Gastrocnemius medialis (tissue), 4 donors: Measurements from ENCODE around the gene BCAP31. TPM values are rescaled to one million over a fixed set of nuclear protein-coding genes. Genes with fewer than 3 reads are reported as not detected.
"Not testable (repeated sequence)": the region's sequence is repeated elsewhere in the genome, so short reads cannot be mapped to it uniquely, and the experiment has no call there.

Experiments
- ATAC-seq, 2 donors: fragments of 150-250 bp; one replicate each; pipeline ENCODE4 v1.9.1; 2016
- DNase-seq, 2 donors: peaks; one replicate each; pipeline ENCODE4 v3.0.0-alpha.2; 2019
- H3K27ac ChIP-seq, 4 donors: fragments of 200-600 bp; sonication (generic); 1 replicate in 1 of 4; 2 replicates in 3 of 4; pipeline ENCODE4 v1.5.1; 2016 to 2018; ENCODE audit warnings: mild to moderate bottlenecking in 2 of 4, moderate library complexity in 1 of 4
- H3K27me3 ChIP-seq, 3 donors: fragments of 200-600 bp; sonication (generic) in 2 of 3; 1 replicate in 1 of 3; 2 replicates in 2 of 3; pipeline versions ENCODE4 v1.5.1 to v1.6.0; 2016 to 2019; ENCODE audit warnings: mild to moderate bottlenecking in 1 of 3, moderate library complexity in 1 of 3
- H3K36me3 ChIP-seq, 2 donors: fragments of 200-600 bp; sonication (generic) in 1 of 2; one replicate each; pipeline ENCODE4 v1.5.1; 2017 to 2018
- H3K4me1 ChIP-seq, 2 donors: fragments of 200-600 bp; sonication (generic) in 1 of 2; one replicate each; pipeline ENCODE4 v1.5.1; 2016 to 2017; ENCODE audit warnings: mild to moderate bottlenecking in 2 of 2
- H3K4me3 ChIP-seq, 4 donors: fragments of 200-600 bp; sonication (generic) in 3 of 4; 1 replicate in 1 of 4; 2 replicates in 3 of 4; pipeline ENCODE4 v1.5.1; 2016 to 2019; ENCODE audit warnings: mild to moderate bottlenecking in 2 of 4
- H3K9me3 ChIP-seq, 3 donors: fragments of 200-600 bp; sonication (generic) in 2 of 3; 1 replicate in 1 of 3; 2 replicates in 2 of 3; pipeline ENCODE4 v1.5.1; 2016 to 2019
- POLR2A ChIP-seq, 2 donors: fragments of 450-650 bp; IDR thresholded peaks; one replicate each; pipeline ENCODE4 v1.6.1; 2017; ENCODE audit warnings: antibody characterized with exemption in 2 of 2, mild to moderate bottlenecking in 2 of 2, moderate library complexity in 2 of 2
- in situ Hi-C, 4 donors: fragments of 200-750 bp; cut with MboI; loops; one replicate each; pipeline versions ENCODE4 v1.15.0 to v1.8.0; 2017; ENCODE audit warnings: low sequenced_read_pairs in 4 of 4
- intact Hi-C: fragments of 100-400 bp; cut with DNase I; formaldehyde crosslinking; loops from one replicate; pipeline ENCODE4 v1.15.1; 2023; ENCODE audit warnings: low total_unique reads
- total RNA-seq, 4 donors: library from RNA; depleted of rRNA; stranded (reverse); fragments of >200 nt; gene quantifications; one replicate each; pipeline versions ENCODE4 v1.1.0 to v1.2.3, GENCODE V29; 2016
- TF ChIP-seq, protein P1 (sequence below), 5 experiments: fragments of 450-650 bp in 3 of 5; fragments of 200-600 bp in 2 of 5; sonication (generic) in 2 of 5; IDR thresholded peaks in 4 of 5; conservative IDR thresholded peaks in 1 of 5; 1 replicate in 4 of 5; 2 replicates in 1 of 5; pipeline ENCODE4 v1.5.1; 2016 to 2019; ENCODE audit warnings: antibody characterized with exemption in 5 of 5, mild to moderate bottlenecking in 3 of 5, moderate library complexity in 3 of 5

The BCAP31 gene
- total RNA-seq, 4 donors from 2014 or later = 41.5 to 91.9 (median 48.3) TPM

DNA sequence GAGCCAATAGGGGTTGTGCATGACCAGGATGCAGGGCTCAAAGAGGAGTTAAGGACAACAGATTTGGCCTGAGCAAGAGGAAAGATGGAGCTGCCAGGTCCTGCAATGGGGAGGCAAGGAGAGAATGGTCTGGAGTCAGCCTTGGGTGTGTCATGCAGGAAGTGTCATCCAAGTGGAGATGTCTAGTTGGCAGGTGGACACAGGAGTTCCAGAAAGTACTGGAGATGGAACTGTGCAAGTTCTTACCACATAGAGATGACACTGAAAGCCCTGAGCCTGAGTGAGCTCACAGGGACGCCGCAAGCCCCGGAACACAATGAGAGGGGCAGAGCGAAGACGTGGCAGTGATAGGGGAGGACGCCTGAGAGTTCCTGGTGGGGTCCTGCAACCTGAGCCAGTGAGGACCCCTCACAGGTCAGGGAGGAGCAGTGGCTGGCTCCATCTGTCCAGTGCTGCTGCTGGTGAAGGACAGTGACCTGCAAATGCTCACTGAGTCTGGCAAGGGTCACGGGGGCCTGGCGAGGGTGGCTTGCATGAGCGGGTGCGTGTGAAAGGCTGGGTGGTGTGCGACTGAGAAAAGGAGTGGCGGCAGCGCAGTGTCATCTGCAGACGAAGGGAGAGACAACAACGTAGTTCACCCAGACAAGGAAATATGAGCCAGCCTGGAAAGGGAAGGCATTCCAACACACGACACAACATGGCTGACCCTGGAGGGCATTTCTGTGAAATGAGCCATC, 27.0 kb downstream of the BCAP31 start:
- ATAC-seq (peak; percentile 59 to 73), DNase-seq (peak in 1 of 2 donors; percentile 80)
- TF ChIP-seq POLR2A (IDR thresholded peaks at IDR 0.05) = peak; percentile 24 to 45
- H3K9me3 ChIP-seq, H3K4me3 ChIP-seq, H3K36me3 ChIP-seq, in situ Hi-C loops, H3K27me3 ChIP-seq, intact Hi-C loops: not testable (repeated sequence)
- peaks cover 13 to 61% of the 10 kb centered on the region in 2 donors for H3K4me1 ChIP-seq
- H3K27ac ChIP-seq = peak overlapping the region; percentile 85 to 91 (median 90)

DNA sequence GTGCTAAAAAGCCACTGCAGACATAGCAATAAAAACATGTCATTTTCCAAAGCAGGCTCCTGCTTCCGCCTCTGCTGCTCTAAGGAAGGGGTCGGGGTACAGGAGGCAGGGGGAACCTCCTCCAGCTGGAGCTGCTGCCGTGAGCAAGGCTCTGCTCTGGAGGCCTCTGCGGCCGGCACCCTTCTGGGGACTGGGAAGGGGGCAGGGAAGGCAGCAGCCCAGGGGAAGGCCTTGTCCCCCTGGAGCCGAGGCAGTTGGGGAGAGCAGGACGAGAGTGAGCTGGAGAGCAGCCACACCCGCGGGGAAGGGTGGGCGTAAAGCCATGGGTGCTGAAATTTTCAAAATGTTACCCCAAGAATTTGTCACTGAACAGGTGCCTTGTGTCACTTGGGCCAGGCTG, 27.6 kb downstream of the BCAP31 start:
- Histone ChIP-seq H3K27ac (peak overlapping the region; percentile 85 to 91 (median 90)), H3K4me1 (peaks cover 7 to 59% of the 10 kb centered on the region in 2 donors)
- in situ Hi-C loops, H3K9me3 ChIP-seq, ATAC-seq, H3K27me3 ChIP-seq, intact Hi-C loops, H3K4me3 ChIP-seq, H3K36me3 ChIP-seq, DNase-seq: not testable (repeated sequence)

GRCh38 chrX:153696100-153696499, 28.1 kb downstream of the BCAP31 start:
- in situ Hi-C loops (no loop called here), intact Hi-C loops (no loop called here)
- Histone ChIP-seq H3K36me3 (peaks cover 0 to 9% of the 10 kb centered on the region in 2 donors), H3K27me3 (no peaks in the 10 kb centered on the region), H3K27ac (peak overlapping the region; percentile 85 to 91 (median 90)), H3K9me3 (no peaks in the 10 kb centered on the region), H3K4me1 (peaks cover 7 to 54% of the 10 kb centered on the region in 2 donors), H3K4me3 (no peak overlapping the region)
- TF ChIP-seq, protein P1, sequence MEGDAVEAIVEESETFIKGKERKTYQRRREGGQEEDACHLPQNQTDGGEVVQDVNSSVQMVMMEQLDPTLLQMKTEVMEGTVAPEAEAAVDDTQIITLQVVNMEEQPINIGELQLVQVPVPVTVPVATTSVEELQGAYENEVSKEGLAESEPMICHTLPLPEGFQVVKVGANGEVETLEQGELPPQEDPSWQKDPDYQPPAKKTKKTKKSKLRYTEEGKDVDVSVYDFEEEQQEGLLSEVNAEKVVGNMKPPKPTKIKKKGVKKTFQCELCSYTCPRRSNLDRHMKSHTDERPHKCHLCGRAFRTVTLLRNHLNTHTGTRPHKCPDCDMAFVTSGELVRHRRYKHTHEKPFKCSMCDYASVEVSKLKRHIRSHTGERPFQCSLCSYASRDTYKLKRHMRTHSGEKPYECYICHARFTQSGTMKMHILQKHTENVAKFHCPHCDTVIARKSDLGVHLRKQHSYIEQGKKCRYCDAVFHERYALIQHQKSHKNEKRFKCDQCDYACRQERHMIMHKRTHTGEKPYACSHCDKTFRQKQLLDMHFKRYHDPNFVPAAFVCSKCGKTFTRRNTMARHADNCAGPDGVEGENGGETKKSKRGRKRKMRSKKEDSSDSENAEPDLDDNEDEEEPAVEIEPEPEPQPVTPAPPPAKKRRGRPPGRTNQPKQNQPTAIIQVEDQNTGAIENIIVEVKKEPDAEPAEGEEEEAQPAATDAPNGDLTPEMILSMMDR (IDR thresholded peaks at IDR 0.05 in 4 of 5, conservative IDR thresholded peaks at IDR 0.05 in 1 of 5) = no peak
- TF ChIP-seq POLR2A (IDR thresholded peaks at IDR 0.05) = no peak
- DNase-seq (no peak), ATAC-seq (no peak)

DNA sequence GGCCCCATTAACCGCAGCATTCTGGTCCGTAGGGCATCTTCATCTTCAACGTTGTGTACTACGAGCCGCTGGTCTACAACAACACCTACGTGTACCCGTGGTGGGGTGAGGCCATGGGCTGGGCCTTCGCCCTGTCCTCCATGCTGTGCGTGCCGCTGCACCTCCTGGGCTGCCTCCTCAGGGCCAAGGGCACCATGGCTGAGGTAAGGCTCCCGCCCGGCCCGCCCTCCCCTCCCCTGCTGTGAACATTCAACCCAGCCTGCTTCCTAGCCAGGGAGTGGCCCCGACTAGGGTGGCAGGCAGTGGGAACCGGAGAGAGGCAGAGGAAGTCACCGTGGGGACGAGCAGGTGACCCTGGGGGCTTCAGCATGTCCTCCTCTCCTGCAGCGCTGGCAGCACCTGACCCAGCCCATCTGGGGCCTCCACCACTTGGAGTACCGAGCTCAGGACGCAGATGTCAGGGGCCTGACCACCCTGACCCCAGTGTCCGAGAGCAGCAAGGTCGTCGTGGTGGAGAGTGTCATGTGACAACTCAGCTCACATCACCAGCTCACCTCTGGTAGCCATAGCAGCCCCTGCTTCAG, 29.4 kb downstream of the BCAP31 start:
- DNase-seq (no peak), ATAC-seq (no peak)
- Histone ChIP-seq H3K27ac (peak overlapping the region; percentile 85 to 91 (median 90)), H3K9me3 (no peaks in the 10 kb centered on the region), H3K36me3 (peaks cover 0 to 9% of the 10 kb centered on the region in 2 donors), H3K27me3 (no peaks in the 10 kb centered on the region), H3K4me1 (peaks cover 0 to 58% of the 10 kb centered on the region in 2 donors), H3K4me3 (no peak overlapping the region)
- intact Hi-C loops = no loop called here
- no peak for TF ChIP-seq POLR2A (IDR thresholded peaks at IDR 0.05)
- TF ChIP-seq, protein P1 (IDR thresholded peaks at IDR 0.05 in 4 of 5, conservative IDR thresholded peaks at IDR 0.05 in 1 of 5) = no peak
- in situ Hi-C loops = no loop called here

GRCh38 chrX:153694256-153694655, 29.9 kb downstream of the BCAP31 start:
- in situ Hi-C loops, H3K27me3 ChIP-seq, DNase-seq, H3K36me3 ChIP-seq, H3K4me3 ChIP-seq, H3K9me3 ChIP-seq, intact Hi-C loops, ATAC-seq: not testable (repeated sequence)
- peak overlapping the region; percentile 85 to 91 (median 90) for H3K27ac ChIP-seq
- peaks cover 0 to 56% of the 10 kb centered on the region in 2 donors for H3K4me1 ChIP-seq
